22Rv1 (cell line): Measurements from ENCODE around the gene CFAP65.

Experiments
- ZFX ChIP-seq: fragments of 450-650 bp; IDR thresholded peaks from 2 replicates; pipeline ENCODE4 v1.6.1; 2017; ENCODE audit warnings: antibody characterized with exemption, borderline replicate concordance
- TF ChIP-seq, protein P1 (sequence below): fragments of 450-650 bp; IDR thresholded peaks from 2 replicates; pipeline ENCODE4 v1.5.1; 2017; ENCODE audit warnings: mild to moderate bottlenecking

- TF ChIP-seq, protein P1, sequence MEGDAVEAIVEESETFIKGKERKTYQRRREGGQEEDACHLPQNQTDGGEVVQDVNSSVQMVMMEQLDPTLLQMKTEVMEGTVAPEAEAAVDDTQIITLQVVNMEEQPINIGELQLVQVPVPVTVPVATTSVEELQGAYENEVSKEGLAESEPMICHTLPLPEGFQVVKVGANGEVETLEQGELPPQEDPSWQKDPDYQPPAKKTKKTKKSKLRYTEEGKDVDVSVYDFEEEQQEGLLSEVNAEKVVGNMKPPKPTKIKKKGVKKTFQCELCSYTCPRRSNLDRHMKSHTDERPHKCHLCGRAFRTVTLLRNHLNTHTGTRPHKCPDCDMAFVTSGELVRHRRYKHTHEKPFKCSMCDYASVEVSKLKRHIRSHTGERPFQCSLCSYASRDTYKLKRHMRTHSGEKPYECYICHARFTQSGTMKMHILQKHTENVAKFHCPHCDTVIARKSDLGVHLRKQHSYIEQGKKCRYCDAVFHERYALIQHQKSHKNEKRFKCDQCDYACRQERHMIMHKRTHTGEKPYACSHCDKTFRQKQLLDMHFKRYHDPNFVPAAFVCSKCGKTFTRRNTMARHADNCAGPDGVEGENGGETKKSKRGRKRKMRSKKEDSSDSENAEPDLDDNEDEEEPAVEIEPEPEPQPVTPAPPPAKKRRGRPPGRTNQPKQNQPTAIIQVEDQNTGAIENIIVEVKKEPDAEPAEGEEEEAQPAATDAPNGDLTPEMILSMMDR, result peak; percentile 97
- TF ChIP-seq ZFX, result no peak
Measured at GRCh38 chr2:218995972-218996711, 45.2 kb downstream of the CFAP65 start.
